Stimulated activated CD8-positive, alpha-beta memory T cell treated with anti-CD3 and anti-CD28 coated beads, Interleukin-4, amount 100 ng/mL, for 24 hours (primary cell): Measurements from ENCODE around the gene TOP1.

Source experiments
- DNase-seq: peaks from one replicate; pipeline ENCODE4 v3.0.0-alpha.2; 2020; ENCODE audit warnings: low read depth

Gene TOP1

DNA sequence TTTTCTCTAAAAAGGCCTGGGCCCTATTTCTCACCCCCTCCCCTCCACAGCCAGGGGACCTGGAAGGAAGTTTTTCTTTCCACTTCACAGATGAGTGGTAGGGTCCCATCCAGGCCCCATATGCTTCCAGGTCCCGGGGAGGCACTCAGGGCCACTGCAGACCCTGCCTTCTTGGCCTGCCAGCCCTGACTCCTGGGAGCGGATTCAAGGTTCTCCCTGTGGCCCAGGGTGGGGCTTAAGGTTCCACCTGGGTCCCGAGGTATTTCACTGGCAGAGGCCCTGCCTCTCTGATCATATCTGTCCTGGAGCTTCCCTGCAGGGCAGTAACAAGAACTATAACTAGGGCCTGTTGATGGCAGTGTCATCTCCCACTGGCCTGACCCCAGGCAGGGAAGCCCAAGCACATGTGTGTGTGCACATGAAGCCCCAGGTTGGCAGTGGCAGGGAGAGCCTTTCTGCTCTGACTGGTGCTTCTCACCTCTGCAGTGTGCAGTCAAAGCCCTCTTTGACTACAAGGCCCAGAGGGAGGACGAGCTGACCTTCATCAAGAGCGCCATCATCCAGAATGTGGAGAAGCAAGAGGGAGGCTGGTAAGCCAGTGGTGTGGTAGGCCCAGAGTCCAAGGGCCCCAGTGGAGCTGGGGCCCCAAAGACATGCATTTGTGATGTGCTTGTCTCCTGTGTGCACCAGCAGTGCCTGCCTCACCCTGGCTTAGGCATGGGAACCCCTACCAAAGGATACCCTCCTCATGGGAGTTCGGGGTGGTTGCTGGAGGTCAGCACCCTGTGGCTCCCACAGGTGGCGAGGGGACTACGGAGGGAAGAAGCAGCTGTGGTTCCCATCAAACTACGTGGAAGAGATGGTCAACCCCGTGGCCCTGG, 139.9 kb downstream of the TOP1 start:
- DNase-seq = no peak

DNA sequence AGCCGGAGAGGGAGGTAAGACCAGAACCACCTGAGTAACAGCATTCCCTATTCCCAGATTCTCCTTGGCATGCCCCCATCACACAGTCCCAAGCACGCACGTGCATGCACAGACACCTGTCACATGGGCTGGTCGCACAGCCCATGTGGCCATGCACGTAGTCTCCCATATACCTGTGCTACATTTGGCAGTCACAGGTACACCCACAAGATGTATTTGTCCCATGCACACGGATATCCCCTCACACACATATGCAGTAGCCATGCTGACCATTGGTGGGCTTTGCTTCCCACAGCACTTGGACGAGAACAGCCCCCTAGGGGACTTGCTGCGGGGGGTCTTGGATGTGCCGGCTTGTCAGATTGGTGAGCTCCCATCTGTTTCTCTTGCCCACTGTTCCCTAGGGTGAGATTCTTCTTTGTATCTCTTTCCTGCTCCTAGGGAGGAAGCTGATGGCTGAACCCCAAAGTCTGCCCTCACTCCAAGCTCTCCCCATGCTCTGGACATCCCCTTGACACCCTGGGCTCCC, 140.6 kb downstream of the TOP1 start:
- no peak for DNase-seq

DNA sequence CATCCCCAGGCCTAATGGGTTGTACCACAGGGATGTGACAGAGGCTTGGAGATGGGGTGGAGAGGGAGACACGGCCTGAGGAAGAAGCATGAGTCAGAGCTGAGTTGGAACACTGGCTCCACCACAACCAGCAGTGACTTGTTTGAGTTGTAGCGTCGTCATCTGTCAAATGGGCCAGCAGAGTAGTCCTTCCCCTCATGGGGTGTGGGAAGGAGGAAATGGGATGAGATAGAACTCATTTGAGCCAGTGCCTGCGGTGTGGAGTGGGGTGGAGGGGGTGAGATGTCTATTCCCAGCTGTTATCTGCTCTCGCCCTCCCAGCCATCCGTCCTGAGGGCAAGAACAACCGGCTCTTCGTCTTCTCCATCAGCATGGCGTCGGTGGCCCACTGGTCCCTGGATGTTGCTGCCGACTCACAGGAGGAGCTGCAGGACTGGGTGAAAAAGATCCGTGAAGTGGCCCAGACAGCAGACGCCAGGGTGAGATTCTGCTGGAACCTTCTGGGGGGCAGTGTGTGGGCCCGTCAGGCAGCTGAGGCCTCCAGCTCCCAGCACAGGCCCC, 141.2 kb downstream of the TOP1 start:
- DNase-seq = no peak

DNA sequence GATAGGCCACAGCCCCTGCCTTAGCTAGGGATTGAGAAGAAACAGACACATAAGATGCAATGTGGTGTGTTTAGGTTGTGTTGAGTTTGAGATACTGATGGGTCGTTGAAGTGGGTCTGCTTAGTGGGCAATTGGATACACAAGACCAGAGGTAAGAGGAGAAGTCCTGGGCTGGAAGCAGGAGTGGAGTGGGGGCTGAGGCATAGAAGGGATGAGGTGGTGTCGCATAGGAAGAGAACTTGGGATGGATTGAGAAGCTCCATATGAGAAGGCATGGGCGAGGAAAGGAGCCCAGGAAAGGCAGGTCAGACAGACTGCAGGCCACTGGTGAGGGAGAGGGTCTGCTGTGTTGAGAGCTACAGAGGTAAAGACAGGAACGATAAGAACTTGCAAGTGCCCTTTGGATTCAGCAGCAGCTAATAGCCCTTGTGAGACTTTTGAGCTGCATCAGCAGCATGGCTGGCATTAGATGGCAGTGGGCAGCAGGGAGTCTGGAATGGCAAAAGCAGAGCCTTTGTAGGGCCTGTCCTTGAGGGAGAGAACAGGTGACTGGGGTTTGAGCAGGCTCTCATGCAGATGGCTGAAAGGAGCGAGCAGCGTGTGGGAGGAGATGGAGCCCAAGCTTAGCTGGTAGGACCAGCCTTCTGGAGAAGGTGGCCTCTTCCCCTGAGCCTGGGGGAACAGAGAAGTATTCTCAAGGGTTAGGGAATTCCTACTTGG, 141.9 kb downstream of the TOP1 start:
- no peak for DNase-seq

DNA sequence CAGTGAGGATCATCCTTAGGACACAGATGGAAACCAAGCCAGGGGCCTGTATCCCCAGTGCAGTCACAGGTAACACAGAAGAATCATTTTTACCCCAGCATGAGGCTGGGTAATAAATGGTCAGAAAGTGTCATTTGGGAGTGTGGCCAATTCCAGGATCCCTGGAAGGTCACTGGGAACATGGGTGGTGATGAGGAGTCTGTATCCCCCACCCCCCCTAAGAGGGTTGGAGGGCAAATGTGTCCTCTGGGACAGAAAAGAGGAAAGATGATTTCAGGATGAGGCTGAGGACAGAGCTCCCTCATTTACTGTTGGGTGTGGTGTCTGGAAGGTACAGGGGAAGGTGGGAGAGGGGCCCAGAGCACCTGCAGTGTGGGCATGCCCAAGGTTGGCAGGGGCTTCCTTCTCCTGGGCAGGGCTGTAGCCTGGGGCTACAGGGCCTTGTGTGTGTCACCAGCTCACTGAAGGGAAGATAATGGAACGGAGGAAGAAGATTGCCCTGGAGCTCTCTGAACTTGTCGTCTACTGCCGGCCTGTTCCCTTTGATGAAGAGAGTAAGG, 143.2 kb downstream of the TOP1 start:
- no peak for DNase-seq

DNA sequence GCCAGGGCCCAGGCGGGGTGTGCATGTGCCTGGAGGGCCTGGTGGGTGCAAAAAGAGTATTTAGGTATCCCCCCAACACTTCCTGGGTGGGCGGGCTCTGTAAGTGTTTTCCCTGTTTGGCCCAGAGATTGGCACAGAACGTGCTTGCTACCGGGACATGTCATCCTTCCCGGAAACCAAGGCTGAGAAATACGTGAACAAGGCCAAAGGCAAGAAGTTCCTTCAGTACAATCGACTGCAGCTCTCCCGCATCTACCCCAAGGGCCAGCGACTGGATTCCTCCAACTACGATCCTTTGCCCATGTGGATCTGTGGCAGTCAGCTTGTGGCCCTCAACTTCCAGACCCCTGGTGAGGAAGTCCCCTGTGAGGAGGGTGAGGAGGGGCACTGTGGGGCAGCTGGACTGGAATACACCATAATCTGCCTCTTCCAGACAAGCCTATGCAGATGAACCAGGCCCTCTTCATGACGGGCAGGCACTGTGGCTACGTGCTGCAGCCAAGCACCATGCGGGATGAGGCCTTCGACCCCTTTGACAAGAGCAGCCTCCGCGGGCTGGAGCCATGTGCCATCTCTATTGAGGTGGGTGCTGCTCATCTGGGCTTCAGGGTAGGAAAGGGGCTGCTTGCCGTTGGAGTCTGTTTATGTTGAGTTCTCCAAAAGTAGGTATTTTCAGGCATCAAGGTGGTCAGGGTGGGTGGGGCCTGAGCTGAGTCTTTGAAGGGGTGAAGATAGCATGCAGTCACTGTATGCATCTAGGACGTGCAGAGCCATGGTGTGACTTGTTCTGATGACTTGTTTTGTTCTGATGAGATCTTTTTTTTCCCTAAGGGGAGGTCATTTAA, 143.9 kb downstream of the TOP1 start:
- DNase-seq = no peak

DNA sequence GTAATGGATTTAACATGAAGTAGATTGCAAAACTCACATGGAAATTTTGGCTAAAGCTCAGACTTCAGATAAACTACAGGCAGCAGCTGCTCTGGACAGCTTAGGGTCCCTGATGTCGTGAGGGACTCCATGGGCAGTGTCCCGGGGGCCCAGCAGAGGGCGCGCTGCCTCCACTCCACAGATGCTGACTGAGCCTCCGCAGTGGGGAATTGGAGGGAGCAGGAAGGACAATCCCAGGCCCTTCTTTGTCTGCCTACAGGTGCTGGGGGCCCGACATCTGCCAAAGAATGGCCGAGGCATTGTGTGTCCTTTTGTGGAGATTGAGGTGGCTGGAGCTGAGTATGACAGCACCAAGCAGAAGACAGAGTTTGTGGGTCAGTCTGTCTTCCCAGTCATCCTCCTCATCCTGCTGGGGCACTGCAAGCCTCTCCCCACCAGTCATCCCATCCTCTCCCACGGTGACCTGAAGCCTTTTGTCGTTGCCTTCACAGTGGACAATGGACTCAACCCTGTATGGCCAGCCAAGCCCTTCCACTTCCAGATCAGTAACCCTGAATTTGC, 144.6 kb downstream of the TOP1 start:
- DNase-seq = peak; percentile 57

DNA sequence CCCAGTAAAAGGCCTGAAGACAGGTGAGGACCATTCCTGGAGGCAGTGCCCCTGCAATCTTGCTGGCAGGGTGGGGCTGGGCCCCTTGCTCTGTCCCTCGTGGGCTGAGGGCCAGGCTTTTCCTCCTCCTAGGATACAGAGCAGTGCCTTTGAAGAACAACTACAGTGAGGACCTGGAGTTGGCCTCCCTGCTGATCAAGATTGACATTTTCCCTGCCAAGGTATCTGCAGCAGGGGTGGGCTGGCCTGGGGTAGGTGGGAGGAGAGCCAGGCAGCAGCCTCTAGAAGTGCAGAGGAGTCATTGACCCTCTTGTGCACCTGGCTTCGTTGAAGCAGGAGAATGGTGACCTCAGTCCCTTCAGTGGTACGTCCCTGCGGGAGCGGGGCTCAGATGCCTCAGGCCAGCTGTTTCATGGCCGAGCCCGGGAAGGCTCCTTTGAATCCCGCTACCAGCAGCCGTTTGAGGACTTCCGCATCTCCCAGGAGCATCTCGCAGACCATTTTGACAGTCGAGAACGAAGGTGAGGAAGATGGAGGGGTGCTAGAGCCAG, 145.2 kb downstream of the TOP1 start:
- no peak for DNase-seq
